HCEC 1CT (cell line): ENCODE data around the gene SHROOM2.

Experiments used
- DNase-seq: peaks from one replicate; pipeline ENCODE4 v3.0.0-alpha.2; 2017

Gene SHROOM2

DNA sequence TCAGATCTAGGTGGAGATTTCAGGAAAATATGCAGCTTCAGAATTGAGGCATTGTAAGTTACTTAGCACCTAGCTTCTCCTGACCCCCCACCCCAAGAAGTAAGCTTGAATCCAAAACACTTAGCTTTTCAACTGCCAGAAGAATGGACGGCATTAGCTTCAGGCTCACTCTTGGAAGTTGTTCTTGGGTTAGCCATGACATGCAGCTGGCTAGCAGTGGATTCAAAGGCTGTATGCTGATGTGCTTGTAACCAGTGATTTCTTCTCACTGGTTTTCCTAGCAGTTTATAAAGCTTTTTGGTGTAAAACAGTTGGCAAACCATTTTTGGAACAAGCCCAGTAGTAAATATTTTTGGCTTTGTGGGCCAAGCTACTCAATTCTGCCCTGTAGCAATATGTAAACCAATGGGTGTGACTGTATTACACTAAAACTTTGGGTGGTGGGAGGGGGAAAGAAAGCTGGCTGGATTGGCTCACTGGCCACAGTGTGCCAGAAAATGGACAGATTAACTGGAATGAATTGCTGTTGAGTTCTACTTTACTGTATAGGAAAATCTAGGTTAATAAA, 85.6 kb downstream of the SHROOM2 start:
- no peak for DNase-seq

DNA sequence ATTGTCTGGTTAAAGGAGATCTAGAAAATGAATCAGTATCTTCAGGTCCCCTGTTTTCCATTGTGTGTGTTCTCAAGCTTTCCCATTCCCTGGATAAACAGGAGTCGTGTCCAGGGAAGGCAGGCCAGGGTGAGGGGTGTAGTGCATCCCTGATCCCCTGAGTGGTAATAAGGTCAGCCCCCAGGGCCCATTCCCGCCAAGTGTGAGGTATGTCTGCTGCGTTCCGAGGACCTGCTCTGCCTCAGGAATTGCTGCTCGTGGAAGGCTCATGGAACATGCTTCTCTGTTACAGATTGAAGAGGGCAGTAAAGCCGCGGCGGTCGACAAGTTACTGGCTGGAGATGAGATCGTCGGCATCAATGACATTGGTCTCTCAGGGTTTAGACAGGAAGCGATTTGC, 87.1 kb downstream of the SHROOM2 start:
- no peak for DNase-seq

DNA sequence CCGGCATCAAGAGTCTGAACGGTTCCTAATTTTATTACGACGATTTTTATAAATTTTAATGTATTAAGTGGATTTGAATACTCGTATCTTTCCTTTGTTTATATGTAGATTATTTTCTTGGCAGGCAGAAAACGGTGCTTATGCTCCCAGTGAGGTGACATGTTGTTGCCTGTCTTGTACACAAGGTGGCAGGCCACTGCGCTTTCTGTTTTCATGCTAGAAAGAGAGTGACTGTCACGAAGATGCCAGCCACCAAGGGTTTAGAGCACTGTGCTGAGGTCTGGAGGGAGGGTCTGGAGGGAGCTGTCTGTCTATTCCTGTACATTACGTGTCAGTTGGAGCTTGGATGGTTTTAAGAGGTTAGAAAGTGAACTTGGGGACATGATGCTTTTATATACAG, 87.7 kb downstream of the SHROOM2 start:
- no peak for DNase-seq

DNA sequence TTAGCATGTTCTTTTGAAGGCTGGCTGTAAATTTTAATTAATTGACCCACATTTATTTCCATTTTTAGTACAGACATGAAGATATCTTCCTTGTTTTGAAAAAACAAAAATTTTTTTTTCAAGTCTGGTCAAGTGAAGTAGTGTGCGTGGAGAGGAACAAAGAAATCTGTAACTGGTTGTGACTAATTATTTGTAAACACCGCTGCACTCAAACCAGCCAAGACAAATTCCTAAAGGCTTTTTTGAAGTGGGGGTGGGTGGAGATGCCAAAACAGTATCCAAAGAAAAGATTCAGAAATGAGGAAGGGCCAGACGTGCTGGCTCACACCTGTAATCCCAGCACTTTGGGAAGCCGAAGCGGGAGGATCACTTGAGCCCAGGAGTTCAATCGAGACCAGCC, 88.3 kb downstream of the SHROOM2 start:
- no peak for DNase-seq

DNA sequence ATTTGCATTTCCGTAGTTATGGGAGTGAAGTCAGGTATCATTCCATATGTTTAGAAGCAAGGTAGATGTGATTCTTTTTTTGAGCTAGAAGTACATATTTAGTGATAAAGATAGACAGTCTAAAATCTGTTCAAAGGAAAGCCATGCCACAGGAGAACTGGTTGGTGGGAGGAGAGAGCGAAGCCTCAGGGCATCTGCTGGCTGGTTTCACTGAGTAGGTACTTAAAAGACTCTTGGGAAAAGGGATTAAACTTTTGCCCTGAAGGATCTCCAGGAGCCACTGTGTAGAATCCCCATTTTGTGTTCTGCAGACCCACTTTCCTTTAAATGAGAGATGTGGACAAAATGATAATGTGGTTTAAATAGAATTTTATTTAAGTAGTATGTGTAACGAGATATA, 89.6 kb downstream of the SHROOM2 start:
- DNase-seq = no peak

DNA sequence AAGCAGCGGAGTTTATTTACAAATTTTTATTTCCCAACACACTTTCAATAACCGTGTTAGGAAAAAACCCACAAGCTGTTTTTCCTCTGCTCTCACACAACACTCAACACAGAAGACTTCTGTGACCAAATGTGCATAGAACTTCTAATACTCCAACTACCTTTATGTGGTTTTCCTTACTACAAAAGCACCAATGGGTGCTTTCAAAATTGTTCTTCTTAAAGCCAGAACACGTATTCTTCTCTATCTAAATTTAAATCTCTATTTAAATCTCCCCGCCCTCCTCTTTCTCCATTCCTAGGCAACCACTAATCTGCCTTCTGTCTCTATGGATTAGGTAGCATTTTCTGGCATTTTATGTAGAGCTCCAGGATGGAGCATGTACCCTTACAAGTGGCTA, 90.0 kb downstream of the SHROOM2 start:
- DNase-seq = no peak

DNA sequence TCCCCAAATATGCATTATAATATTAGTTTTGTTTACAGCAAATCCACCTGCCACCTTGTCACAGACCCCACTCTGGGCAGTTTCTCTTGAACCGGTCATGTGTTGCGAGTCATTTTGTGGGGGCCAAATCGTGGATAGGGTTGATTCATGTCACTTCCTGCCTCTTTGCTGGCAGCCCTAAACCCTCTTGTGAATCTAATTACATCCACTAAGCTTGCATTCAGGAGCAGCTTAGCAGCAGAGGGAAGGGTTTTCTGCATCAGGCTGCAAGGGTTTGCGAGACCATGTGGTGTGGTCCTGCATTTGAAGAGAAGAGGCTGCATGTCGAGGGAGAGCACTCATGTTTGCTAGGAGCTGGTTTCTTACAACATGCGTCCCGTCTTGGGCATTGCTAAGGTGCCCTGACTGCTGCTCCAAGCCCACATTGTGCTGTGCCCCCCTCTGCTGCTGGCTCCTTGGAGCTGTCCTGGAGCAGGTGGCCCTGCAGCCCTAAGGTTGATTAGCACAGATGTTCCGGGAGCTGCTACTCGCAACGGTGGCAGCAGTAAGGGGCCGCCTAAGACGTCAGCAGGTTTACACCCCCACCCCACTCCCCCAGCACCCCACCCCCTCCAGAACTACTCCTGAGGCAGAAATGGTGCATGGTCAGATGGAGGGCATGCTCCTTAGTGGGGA, 92.1 kb downstream of the SHROOM2 start:
- DNase-seq = peak; percentile 2

DNA sequence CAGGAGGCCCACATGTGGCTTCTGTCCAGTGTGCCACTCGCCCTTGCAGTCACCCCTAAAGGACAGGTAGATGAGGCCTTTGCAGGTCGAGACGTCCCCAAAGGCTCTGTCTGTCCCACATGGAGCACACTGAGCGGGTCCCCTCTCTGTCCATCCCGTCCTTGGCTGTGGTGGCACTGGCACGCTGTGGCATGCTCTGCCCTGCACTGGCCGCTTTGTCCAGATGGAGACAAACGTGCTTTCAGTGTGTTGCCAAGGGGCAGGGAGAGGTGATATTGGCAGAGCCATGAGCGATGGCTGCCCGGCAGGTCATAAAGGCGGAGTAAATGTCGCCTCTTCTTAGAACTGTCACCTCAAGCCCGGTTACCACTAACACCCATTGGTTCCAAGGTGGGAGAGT, 94.0 kb downstream of the SHROOM2 start:
- no peak for DNase-seq

DNA sequence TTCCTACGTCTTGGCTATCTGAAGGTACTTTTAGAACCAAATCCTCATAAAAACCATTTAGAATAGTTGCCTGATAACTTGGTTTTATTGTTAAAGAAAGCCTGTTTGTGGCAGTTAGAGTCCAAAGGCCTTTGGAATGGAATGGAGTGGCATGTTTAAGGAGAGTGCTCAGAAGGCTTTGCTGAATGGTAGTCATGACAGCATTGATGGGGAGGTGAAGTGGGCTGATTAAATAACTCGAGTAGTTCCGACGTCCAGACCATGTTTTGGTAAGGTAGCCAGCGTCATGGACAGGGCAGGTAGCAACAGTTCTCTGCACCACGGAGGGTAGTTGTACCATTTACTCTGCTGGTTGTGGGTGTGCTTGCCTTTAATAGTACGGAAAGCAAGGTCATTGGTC, 94.6 kb downstream of the SHROOM2 start:
- DNase-seq = no peak

DNA sequence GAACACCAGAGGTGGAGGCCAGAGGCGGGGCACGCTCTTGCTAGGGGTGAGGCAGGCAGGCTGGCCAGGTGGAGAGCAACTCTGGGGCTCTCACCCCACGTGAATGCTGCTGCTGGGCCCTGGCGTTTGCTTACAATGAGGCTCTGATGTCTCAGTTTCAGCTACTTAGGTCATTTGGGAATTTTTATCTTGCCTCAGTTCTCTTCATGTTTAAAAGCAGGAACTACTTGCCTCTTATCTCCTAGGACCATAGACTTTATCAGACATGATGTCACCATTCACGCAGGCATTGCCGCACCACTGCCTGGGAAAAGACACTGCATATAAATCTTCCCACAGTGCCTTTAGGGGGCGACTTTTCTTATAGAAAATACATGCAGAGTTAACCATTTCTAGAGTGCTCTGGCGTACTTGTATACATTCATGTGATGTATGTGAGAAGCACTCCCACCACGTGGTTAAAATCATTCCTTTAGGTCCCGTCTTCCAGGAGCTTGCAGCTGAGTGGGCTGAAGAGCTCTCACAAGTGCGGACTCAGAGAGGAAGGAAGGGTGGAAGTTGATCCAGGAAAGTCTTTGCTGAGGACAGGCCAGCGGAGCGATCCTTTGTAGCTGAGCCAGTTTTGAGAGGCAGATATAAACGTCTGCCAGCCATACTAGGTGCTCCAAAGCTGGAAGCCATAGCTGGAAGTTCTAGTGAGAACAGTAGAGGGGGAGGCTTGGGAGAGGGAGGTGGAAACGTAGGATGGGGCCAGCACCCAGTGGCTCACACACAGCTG, 96.6 kb downstream of the SHROOM2 start:
- no peak for DNase-seq

DNA sequence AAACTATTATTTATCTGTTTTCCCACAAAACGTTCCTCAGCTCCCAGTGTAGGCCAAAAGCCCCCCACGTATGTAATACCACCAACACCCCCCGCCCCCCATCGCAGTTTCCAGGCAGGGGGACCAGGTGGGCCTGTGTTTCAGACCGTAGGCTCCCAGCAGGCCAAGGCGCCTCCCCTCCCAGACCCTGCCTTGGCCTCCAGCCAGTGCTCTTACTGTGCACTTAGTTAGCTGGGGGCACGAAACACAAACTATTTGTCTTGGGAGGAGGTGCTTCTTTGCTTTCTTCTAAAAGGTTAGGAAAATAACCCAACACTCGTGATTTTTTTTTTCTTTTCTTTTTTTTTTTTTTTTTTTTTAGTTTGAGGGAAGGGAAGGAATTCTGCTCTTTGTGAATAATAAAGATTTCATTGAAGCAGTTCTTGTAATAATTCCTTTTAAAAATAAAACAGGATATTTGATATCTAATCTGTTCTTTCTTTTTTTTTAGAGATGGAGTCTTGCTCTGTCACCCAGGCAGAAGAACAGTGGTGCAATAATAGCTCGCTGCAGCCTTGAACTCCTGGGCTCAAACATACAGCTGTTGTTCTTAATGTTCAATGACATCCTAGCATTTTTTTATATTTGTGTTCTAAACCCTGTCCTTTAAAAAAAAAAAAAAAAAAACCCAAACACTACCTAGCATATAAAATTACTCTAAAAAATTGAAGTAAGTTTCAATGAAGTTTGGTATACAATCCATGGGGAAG, 98.0 kb downstream of the SHROOM2 start:
- no peak for DNase-seq

DNA sequence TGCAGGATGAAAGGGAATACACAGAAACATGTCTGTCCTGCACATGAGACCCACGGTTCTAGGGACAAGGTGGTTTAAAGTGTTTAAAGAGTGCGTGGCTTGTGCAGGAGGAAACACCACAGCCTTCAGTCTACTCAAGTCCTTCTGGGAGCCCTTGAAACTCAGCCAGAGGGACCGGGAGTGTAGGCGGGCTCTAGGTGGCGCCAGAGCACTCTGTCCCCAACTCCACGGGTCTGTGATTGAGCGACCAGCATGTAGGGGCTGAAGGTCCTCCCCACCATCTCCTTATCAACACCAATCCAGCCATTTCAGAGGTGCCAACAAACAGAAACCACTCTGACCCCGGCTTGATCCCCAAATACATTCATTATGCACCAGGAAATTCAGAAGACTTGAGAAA, 98.9 kb downstream of the SHROOM2 start:
- peak; percentile 40 for DNase-seq

DNA sequence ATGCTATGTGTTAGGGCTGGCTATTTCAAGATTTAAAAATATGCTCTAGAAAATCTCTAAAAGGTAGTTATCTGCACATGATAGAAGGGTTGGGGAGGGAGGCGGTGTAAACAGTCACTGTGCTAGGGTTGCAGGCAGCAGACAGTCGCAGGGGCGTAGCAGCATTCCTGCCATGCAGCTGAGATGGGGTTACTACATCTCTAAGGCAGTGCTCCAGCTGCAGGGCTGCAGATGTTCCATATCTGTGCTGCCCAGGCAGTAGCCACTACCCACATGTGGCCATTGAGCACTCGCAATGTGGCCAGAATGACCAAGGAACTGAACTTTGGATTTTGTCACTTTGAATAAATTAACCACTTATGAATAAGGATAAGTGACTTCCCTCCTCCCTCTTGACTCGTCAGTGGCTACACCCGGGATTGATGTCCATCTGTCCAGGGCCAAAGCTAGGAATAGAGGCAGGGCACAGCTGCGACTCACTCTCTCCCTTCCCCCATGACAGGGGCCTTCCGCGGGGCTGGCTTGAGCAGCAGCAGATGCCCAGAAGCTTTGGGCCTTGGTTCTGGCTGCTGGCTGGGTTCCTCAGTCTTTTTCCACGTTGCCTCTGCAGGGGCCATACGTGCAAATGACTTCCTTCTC, 101.5 kb downstream of the SHROOM2 start:
- DNase-seq = no peak

DNA sequence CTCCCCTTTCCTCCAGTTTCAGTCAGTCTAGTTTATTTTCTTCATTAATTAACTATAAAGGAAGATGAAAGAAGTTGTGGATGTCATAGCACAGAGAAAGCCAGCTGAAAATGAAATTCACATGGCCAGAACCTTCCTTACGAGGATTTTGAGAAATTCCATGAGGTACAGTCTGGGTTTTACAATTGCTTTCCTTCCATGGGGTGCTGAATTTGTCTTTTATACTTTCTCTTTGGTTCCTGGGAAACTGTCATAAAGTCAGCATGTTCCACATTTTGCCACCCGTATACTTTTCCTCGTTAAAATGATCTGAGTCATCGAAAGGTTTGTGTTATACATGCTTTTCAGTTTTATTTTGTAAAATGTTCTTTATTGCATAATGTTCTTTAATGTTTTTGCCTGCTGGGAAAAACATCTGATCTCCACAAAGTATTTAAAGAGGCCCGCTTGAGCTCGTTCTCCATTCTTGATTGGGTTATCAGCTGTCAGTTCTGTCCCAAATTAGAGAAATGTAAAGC, 102.8 kb downstream of the SHROOM2 start:
- no peak for DNase-seq

DNA sequence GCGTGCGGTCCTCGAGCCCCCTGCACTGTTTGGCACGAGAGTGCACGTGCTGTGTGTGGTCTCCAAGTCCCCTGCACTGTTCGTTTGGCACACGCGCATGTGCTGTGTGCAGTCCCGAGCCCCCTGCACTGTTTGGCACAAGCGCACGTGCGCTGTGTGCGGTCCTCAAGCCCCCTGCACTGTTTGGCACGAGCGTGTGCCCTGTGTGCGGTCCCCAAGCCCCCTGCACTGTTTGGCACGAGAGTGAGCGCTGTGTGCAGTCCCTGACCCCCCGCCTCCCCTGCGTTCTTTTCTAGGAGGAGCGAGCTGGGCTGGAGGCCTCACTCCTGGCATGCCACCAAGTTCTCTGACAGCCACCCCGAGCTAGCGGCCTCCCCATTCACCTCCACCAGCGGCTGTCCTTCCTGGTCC, 104.5 kb downstream of the SHROOM2 start:
- DNase-seq = no peak

DNA sequence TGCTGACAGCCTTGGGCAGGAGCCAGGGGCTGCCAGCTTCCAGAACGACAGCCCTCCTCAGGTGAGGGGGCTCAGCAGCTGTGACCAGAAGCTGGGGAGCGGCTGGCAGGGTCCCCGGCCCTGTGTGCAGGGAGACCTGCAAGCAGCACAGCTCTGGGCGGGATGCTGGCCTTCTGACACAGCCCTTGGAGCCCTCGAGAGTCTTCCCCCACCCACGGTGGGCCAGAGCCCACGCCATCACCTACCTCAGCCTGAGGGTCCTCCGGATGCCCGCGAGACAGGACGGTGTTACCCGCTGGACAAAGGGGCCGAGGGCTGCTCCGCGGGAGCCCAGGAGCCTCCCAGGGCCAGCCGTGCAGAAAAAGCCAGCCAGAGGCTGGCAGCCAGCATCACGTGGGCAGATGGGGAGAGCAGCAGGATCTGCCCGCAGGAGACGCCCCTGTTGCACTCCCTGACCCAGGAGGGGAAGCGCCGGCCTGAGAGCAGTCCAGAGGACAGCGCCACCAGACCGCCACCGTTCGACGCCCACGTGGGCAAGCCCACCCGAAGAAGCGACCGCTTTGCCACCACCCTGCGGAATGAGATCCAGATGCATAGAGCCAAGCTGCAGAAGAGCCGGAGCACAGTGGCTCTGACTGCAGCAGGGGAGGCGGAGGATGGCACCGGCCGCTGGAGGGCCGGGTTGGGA, 109.1 kb downstream of the SHROOM2 start:
- no peak for DNase-seq

DNA sequence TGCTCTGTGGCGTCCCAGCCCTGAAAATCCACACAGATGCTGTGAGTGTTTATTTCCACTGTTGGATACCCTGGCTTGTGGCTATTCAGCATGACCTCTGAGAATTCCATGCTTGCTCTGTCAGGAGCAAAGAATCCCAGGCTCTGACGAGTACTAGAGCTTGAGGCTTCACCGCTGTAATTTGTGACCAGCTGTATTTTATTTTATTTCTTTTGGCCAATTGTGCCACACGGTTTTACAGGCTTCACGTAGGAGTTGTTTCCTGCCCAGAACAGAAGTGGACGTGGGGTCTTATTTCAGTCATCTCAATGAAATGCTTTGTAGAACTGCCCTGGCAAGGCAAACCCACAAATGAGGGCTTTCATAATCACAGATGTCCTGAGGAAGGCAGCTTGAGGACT, 111.5 kb downstream of the SHROOM2 start:
- peak; percentile 89 for DNase-seq

DNA sequence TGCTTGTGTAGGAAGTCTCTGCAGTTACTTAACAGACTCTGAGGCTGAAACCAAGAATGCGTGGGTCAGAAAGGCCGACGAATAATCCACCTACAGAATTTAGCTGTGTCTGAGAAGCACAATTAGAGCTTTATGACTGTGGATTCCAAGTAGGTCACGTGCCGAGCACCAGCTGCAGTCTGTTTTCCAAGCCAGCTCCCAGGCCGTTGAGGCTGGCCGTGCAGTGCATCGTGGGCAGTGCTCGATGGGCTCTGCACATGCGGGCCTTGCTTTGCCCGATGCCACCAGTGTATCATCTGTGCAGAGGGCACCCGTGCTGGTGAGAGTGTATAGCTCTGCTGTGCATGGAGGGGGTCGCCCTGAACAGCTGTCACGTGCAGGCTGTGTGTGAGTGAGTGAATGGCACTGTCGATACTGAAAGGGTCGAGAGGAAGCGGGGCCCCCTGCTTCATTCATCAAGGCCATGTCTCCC, 113.4 kb downstream of the SHROOM2 start:
- peak; percentile 32 for DNase-seq

DNA sequence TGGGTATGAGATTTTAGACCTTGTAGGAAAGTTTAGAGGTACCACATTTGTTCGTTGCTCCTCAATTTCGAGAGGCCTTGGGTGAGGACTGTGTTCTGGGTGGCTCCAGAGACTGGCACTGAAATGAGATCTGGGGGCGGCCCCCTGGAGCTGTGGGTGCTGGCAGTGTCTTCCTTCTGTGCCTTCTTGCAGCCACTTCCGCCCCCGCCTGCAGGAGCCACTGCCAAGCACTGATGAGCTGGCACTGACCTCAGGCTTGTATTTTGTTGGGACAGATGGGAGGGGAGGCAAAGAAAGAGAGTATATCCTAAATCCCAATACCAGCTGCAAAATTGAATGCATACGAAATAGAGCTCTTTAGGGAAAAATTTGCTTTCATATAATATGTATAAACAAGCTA, 116.4 kb downstream of the SHROOM2 start:
- DNase-seq = no peak

DNA sequence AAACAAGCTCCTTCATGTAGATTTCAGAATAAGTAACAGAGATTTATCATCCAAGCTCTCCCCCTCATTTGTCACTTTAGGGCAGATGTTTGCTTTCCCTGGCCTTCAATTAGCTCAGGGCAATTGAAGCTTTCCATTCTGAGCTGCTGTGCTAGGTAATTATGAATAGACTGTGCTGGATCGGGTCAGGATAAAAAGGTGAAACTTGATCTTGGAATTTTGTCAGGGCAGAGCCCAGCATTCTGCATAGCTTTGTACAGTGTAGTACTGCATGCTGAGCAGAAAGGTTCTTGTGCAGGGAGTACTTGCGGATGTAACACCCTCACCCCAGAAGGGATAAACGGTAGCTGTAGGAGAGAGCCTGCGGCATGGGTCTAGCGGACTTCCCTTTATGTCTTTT, 116.9 kb downstream of the SHROOM2 start:
- no peak for DNase-seq

DNA sequence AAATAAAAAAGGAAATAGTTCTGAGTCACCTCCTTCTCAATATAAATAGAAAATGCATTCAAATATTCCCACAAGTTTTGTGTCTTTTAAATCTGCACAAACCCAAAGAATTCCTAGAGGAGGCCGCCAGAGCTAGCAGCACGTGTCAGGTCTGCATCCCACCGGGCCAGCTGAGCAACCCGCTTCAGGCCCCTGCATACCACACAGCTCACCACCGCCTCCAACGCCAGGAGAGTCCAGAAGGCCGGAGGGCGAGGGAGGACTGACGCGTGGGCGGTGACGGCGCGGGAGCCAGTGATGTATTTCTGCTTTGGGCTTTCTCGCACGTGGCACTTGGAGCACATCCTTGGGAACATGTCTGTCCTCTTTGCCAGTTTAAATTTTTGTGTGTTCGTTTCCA, 119.1 kb downstream of the SHROOM2 start:
- no peak for DNase-seq

DNA sequence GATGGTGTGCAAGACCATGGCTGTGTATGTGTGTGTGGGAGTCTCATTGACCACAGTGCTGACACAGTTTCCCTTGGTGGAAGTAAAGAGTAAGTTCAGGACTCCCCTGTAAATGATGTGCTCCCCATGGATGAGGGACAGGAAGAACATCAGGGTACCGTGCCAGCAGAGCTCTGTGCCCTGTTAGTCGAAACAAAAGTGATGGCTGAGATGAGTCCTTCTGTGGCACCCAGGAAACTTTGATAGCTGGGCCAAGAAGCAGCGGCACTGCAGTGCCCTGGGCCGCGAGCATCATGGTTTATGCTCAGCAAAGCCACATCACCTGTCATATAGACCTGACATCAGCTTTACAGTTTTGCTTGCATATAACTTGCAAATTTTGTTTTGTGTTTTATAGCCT, 119.5 kb downstream of the SHROOM2 start:
- no peak for DNase-seq
